ENCODE results near the gene FLT4.

Gene FLT4

DNA sequence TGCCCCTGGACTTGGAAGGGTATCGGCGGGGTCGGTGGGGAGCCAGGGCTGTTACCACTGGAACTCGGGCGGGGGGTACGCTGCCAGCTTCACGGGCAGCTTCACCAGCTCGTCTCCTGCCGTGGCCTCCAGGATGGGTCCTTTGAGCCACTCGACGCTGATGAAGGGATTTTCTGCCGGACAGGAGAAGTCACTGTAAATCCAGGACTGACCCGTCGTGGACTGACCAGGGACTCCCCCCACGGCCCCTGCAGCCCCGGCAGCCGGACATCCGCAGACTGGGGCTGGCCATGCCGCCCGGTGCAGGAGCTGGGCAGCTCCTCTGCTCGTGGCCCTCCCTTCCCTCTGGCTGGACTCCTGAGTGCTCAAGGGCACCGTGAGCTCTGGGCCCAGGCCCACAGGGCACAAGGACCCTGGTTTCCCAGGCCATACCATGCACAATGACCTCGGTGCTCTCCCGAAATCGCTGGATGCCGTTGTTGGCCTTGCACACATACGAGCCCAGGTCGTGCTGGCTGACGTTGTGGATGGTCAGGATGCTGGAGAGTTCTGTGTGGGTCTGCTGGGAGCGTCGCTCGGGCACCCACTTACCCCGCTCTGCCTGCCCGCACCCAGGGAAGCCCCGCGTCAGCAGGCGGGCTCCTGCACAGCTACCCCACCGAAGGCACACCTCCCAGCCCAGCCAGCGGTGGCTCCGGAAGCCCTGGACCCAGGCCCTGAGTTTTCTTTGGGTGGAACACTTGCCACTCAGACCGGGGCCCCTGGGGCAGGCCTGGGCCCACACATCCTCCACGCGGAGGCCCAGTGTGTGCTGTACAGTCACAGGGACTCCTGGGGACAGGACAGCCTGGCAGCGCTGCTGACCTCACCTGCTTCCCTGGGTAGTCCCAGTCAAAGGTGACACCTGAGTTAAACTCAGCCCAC, 20.3 kb downstream of the FLT4 start:
- no peak overlapping the region for H3K9ac ChIP-seq (ENCODE audit: insufficient read length)
- DNase-seq (ENCODE audit: low read depth, low spot score): no peak

DNA sequence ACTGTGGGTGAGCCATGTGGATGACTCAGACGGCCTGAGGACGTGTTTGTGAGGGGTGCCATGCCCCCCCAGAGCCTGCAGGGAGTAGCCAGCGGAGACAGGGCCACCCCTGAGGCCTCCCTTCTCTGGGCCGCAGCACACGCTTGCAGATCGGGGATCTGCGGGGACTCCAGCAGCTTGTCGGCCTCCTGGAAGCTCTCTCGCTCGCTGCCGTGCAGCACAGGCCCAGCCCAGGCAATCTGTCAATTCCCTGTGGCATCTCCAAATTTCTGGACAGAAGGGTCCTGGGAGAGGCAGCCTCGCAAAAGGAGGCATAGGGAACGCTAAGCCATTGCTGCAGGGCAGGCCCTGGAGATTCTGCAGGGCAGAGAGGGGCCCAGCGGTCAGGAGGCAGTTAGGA, 21.2 kb downstream of the FLT4 start:
- Histone ChIP-seq H3K9ac (ENCODE audit: insufficient read length) (no peak overlapping the region), H3K36me3 (ENCODE audit: insufficient read depth, low read length) (no peaks in the 10 kb centered on the region), H3K4me3 (no peak overlapping the region), H3K9me3 (ENCODE audit: low read depth, low read length) (no peaks in the 10 kb centered on the region), H3K27ac (no peak overlapping the region)
- no peak for DNase-seq (ENCODE audit: low read depth, low spot score)
- no peak for TF ChIP-seq POLR2AphosphoS5 (IDR thresholded peaks at IDR 0.05; ENCODE audit: borderline replicate concordance, low read depth, low read length)
- no peak for TF ChIP-seq EZH2 (IDR thresholded peaks at IDR 0.05)
- no peak for TF ChIP-seq FOXP2 (optimal IDR thresholded peaks at IDR 0.05; ENCODE audit: control extremely low read depth, extremely low read length, insufficient read depth)

More for the DNA sequence above, 20.3 kb downstream of the FLT4 start:
- Histone ChIP-seq H3K36me3 (ENCODE audit: insufficient read depth, low read length) (no peaks in the 10 kb centered on the region), H3K9me3 (ENCODE audit: low read depth, low read length) (no peaks in the 10 kb centered on the region), H3K4me3 (no peak overlapping the region), H3K27ac (no peak overlapping the region)
- no peak for TF ChIP-seq EZH2 (IDR thresholded peaks at IDR 0.05)

DNA sequence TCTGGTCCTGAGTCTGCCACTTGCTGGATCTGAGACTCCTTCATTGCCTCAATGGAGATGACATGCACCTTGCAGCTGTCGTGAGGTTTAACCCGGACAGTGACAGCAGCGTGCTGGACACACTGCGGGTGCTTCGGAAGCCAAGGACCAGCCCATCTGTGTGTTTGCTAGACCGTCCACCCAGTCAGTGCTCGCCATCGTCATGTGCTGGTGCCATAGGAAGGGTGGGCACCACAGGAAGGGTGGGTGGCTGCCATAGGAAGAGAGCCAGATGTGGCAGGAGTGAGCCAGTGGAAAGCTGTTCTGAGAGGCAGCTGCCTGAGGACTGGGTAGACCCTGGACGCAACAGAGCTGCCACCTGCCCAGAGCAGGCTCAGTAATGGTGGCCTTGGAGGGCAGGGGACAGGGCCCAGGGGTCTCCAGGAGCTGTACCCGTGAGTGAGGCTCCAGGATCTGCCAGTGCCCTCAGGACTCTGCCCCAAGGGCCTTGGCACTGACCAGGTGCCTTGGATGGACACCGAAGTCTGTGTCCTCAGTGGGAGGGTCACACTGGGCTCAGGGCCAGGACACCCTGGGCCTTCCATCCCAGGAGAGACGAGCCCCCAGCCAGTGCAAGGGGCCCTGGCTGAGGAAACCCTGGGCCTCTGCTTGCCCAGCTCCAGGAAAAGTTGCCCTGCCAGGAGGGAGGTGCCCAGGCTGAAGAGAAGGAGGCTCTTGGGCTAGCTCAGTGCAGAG, 21.8 kb downstream of the FLT4 start:
- Histone ChIP-seq H3K9ac (ENCODE audit: insufficient read length) (no peak overlapping the region), H3K4me3 (no peak overlapping the region), H3K9me3 (ENCODE audit: low read depth, low read length) (no peaks in the 10 kb centered on the region), H3K27ac (no peak overlapping the region), H3K36me3 (ENCODE audit: insufficient read depth, low read length) (no peaks in the 10 kb centered on the region)
- no peak for DNase-seq (ENCODE audit: low read depth, low spot score)
- no peak for TF ChIP-seq EZH2 (IDR thresholded peaks at IDR 0.05)
- TF ChIP-seq POLR2AphosphoS5 (IDR thresholded peaks at IDR 0.05; ENCODE audit: borderline replicate concordance, low read depth, low read length): no peak
- TF ChIP-seq FOXP2 (optimal IDR thresholded peaks at IDR 0.05; ENCODE audit: control extremely low read depth, extremely low read length, insufficient read depth): no peak

DNA sequence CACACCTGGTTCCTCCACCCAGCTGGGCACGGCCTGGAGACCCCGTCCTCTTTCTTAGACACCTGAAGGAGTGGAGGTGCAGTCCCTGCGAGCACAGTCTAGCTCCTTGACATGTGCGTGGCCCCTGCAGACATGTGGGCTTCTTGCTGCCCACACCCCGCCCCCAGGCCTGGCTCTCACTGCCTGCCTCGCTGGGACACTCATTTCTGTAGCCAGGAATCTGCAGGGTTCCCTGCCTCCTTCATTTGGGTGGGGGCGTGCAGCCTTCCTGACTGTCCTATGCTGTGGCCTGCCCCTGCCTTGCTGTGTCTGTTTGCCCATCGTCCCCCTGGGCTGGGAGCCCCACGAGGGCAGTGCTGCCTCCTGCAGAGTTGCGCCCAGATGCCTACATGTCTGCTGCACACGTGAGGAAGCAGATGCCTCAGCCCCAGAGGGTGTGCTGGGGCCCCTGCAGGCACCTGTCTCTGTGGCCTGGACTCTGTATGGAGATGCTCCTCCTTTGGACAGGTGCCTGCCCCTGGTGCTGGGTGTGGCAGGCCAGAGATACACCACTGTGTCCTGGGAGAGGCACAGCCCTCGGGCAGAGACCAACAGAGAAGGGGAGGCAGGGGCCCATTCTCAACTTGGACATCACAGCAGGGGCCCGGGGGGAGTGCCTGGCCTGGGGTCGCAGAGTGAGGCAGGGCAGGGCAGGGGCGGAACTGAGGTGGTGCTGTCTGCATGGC, 22.6 kb downstream of the FLT4 start:
- TF ChIP-seq POLR2AphosphoS5 (IDR thresholded peaks at IDR 0.05; ENCODE audit: borderline replicate concordance, low read depth, low read length) (no peak), EZH2 (IDR thresholded peaks at IDR 0.05) (no peak), FOXP2 (optimal IDR thresholded peaks at IDR 0.05; ENCODE audit: control extremely low read depth, extremely low read length, insufficient read depth) (no peak)
- H3K9ac ChIP-seq (ENCODE audit: insufficient read length): no peak overlapping the region
- no peak for DNase-seq (ENCODE audit: low read depth, low spot score)
- no peak overlapping the region for H3K4me3 ChIP-seq
- H3K36me3 ChIP-seq (ENCODE audit: insufficient read depth, low read length): no peaks in the 10 kb centered on the region
- no peak overlapping the region for H3K27ac ChIP-seq
- no peaks in the 10 kb centered on the region for H3K9me3 ChIP-seq (ENCODE audit: low read depth, low read length)

DNA sequence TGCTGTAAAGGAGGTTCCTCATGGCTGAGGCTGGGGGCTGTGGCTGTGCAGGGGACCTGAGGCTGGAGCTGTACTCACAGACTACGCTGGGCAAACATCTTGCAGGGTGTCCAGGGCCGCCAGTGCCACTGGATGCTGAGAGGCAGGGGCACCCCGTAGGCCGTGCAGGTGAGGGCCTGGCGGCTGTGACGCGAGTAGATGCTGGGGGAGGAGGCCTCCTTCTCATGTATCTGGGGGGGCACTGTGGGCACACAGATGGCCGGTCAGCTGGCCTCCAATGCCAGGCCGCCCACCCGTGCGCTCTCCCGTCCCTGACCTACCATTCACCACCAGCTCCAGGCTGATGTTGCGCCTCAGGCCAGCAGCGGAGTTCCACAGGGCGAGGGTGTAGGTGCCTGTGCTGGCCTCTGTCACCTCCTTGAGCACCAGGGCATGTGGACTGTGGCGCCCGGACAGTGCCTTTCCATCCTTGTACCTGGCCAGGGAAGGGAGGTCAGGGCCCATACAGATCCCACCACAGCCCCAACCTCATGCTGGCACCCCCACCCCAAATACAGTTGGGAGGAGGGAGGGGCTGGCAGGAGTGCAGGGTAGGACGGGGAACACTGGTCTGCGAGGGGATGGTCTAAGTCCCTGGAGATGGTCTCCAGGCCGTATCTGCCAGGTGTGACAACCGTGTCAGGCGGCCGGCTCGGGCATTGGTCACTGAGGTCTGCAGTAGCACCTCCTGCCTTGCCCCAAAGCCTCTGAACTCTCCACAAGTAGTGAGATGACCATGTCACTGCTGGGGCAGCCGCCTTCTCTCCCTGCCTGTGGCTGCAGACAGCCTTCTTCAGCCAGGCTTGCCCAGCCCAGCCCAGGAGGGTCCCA, 23.4 kb downstream of the FLT4 start:
- Histone ChIP-seq H3K9ac (ENCODE audit: insufficient read length) (no peak overlapping the region), H3K9me3 (ENCODE audit: low read depth, low read length) (no peaks in the 10 kb centered on the region), H3K4me3 (no peak overlapping the region), H3K36me3 (ENCODE audit: insufficient read depth, low read length) (no peaks in the 10 kb centered on the region), H3K27ac (no peak overlapping the region)
- DNase-seq (ENCODE audit: low read depth, low spot score): no peak
- TF ChIP-seq FOXP2 (optimal IDR thresholded peaks at IDR 0.05; ENCODE audit: control extremely low read depth, extremely low read length, insufficient read depth) (no peak), POLR2AphosphoS5 (IDR thresholded peaks at IDR 0.05; ENCODE audit: borderline replicate concordance, low read depth, low read length) (no peak), EZH2 (IDR thresholded peaks at IDR 0.05) (no peak)

DNA sequence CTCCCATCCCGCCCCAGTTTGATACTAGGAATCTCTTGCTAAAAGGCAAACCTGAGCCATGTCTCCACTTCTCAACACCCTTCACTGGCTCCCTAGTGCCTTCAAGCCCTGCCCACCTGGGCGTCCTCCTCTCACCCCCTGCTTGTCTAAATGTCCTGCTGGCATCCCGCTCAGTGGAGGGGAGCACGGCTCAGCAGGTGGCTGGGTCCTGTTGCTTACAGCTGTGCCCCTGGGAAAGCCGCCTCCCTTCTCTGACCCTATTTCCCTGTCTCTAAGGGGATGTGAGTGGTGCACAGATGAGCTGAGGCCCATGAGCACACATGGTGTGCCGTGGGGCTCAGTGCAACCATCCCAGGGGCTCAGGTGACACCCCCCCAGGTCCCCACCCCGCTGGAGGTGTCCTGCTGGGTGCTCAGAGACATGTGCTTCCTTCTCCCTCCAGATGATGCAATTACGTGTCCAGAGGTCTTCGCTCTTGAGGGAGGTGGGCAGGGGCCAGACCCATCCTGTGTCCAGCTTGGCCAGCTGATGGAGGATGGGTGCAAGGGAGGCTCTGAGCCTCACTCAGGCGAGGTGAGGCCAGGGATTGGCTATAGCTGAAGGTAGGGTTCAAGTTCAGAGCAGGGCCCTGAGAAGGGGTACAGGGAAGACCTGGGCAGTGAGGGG, 24.1 kb downstream of the FLT4 start:
- Histone ChIP-seq H3K36me3 (ENCODE audit: insufficient read depth, low read length) (no peaks in the 10 kb centered on the region), H3K9me3 (ENCODE audit: low read depth, low read length) (no peaks in the 10 kb centered on the region)
- TF ChIP-seq FOXP2 (optimal IDR thresholded peaks at IDR 0.05; ENCODE audit: control extremely low read depth, extremely low read length, insufficient read depth): no peak
- no peak for TF ChIP-seq POLR2AphosphoS5 (IDR thresholded peaks at IDR 0.05; ENCODE audit: borderline replicate concordance, low read depth, low read length)
- TF ChIP-seq EZH2 (IDR thresholded peaks at IDR 0.05): no peak

DNA sequence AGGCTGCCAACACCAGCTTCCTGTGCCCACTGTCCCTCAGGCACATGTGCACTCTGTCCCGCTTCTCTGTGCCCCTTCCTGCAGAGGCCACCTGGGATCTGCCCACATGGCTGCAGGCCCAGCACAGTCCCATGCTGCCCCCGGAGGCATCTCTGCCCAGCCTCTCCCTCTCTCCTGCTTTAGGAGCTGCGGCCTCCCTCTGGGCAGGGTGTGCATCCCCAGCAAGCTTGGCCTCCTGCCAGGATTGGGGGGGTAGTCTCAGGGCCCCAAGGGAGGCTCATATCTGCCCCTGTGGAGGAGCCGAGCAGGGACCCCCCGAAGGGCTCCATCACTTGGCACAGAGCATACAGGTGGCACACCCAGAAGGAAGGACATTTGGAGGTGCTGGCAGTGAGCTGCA, 24.8 kb downstream of the FLT4 start:
- no peak for DNase-seq (ENCODE audit: low read depth, low spot score)
- Histone ChIP-seq H3K27ac (no peak overlapping the region), H3K4me3 (no peak overlapping the region), H3K9me3 (ENCODE audit: low read depth, low read length) (no peaks in the 10 kb centered on the region), H3K9ac (ENCODE audit: insufficient read length) (no peak overlapping the region), H3K36me3 (ENCODE audit: insufficient read depth, low read length) (no peaks in the 10 kb centered on the region)
- TF ChIP-seq POLR2AphosphoS5 (IDR thresholded peaks at IDR 0.05; ENCODE audit: borderline replicate concordance, low read depth, low read length) (no peak), EZH2 (IDR thresholded peaks at IDR 0.05) (no peak), FOXP2 (optimal IDR thresholded peaks at IDR 0.05; ENCODE audit: control extremely low read depth, extremely low read length, insufficient read depth) (no peak)

More for the DNA sequence above, 24.1 kb downstream of the FLT4 start:
- Histone ChIP-seq H3K9ac (ENCODE audit: insufficient read length) (no peak overlapping the region), H3K4me3 (no peak overlapping the region), H3K27ac (no peak overlapping the region)
- DNase-seq (ENCODE audit: low read depth, low spot score): no peak

Measured in SK-N-MC (cell line).